Glomerular visceral epithelial cell (primary cell): ENCODE data around the gene LRMDA.

Source experiments
- DNase-seq: peaks from one replicate; pipeline ENCODE4 v3.0.0-alpha.2; 2016; ENCODE audit errors: extremely low spot score

The LRMDA gene

DNA sequence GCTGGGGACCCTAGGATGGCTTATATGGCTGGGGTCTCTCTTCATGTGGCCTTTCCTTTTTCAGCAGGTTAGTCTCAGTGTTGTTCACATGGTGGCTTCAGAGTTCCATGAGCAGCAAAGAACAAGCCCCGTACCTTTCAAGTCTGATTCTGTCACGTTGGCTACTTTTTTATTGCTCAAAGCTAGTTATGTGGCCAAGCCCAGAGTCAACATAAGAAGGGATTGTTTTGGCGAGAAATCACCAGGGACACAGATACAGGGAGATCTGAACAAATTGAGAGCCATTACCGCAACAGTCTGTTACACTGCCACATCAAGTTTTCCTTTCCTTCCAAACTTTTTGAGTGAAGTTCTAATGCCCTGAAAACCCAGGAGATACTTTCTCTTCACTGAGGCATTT is 770.5 kb downstream of the LRMDA start:
- no peak for DNase-seq

DNA sequence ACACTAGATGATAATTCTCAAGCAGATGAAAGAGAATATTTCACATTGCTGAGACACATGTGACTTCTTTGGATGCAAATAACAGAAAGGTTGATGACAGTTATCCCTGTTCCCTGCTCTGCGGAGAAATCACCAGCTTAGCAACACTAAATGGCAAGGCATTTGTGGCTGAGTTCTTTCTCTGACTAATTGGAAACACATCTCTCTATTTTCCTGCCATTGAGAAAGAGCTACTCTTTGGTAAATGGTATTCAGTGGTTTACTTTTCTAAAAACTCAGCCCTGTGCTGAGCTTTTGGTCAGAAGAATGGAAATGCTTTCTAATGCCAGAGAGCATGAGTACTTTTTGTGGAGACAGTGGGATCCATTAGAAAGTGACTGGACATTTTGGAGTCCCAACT is 771.4 kb downstream of the LRMDA start:
- DNase-seq = no peak

DNA sequence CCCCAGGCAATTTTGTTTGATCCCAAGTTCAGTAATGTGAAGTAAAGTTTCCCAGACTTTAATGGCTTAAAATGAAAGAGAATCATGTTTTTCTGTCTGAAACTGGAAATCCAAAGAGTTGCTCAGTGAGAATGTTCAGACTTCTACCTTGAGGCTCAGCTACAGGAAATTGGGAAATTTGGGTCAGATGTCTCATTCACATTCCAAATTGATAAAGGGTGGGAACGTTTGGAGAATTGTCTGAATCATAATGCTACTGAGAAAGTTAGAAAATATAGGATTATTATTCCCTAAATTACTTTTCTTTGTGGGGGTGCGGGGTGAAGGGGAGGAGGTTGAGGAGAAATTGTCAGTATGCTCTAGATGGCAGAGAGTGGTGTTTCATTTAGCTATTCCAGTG is 773.9 kb downstream of the LRMDA start:
- DNase-seq = no peak

DNA sequence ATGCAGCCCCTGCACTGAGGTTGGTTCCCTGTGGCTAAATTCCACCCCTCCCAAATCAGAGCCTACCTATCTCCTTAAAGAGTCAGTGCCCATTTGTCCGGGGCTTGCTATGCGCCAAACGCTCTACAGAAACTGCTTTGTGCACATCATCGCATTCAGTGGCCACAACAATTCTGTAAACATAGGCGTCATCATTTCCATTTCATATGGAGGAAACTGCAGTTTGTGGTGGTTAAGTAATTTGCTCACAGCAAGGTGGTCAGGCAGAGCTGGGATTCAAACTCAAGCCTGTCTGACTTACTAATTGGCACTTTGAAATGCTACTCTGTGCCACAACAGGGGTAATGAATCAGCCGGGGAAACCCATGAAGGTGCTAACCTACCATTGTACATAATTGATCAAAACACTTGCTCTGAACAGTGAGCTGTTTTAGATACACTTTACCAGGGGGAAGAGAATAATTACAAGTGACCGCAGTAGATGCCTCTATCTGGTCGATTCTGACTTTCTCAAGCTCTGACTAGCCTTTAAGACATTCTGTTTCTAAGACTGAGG is 775.5 kb downstream of the LRMDA start:
- no peak for DNase-seq

DNA sequence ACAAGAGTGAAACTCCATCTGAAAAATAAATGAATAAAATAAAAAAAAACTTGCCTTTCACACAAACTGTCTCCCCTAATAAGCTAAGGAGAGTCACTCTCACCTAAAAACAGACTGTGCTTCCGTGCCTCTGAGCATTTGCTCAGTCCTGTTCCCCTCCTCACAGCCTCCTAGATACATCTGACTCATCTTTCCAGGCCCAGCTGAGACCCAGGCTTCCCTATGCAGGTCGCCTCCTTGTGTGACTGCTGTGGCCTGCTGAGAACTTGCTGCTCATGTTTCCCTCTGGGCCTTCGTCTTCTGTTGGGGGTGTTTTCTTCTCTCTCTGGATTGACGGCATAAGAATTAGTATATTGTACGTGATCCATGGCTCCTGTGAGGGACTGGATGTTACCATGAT is 777.7 kb downstream of the LRMDA start:
- DNase-seq = peak; percentile 30

DNA sequence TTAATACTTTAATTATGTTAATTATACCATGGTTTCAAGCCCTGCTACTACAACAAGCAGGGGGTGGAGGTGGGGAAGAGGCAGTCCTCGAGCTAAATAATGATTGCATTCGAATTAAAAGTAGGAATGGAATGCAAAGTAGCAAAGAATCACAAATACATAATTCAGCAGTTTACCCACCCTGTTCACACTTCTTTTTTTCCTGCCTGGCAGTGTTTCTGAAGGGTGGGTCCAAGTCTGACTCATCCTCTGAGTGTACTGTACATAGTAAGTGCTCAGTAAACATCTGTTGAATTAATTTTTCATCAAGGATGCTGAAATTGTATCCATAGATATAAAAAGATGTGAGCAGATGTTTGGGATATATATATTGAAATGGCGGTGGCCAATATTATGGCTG is 778.8 kb downstream of the LRMDA start:
- DNase-seq = no peak

DNA sequence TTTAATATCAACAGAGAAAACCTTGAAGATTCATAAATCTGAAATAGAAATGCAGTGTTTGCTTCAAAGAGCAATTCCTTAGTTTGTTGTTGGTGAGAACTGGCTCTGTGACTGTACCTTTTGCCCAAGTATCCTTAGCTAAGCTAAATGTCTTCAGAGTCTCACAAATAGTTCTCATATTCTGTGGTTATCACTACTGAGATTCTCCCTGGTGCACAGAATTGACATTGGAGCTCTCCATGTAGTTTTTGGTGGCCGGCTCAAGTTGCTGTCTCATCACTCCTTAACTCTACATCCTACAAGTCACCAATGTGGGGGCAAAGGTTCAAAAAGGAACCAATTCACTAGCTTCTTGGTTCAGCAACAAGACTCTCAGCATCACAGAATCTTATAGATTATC is 780.3 kb downstream of the LRMDA start:
- no peak for DNase-seq

DNA sequence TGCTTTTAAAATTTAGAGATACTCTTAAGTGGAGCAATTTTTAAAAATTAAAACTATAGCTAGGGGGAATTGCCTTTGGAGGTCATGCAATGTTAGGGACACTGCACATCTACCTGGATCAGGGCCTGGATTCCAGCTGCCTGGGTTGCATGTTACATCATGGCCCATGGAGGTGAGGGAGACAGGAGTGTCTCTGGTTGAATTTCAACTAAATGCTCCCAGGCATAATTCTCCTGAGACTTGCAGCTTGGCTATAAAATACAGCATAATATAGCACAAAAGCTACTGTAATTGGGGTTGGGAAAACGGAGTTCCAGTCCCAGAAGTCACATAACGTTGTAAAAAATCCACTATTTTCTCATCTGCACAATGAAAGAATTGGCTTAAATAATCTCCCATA is 782.5 kb downstream of the LRMDA start:
- DNase-seq = no peak

DNA sequence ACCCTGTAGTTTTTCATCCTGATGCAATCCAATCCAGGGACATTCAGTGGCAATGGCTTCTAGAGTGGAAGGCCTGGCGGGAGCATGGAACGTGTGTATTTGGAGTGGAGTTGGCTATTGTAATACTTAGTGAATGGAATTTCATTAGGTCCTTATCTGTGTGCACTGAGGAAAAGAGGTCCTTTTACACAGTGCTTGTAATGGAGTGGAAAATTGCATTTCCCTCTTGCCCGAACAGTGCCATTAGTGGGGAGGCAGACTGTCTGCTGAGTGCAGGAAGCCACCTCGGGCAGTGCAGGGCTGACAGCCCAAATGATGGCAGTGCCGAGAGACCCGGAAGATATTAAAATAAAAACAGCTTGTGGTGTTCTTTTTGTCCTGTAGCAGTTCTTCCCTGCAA is 786.6 kb downstream of the LRMDA start:
- DNase-seq = no peak

DNA sequence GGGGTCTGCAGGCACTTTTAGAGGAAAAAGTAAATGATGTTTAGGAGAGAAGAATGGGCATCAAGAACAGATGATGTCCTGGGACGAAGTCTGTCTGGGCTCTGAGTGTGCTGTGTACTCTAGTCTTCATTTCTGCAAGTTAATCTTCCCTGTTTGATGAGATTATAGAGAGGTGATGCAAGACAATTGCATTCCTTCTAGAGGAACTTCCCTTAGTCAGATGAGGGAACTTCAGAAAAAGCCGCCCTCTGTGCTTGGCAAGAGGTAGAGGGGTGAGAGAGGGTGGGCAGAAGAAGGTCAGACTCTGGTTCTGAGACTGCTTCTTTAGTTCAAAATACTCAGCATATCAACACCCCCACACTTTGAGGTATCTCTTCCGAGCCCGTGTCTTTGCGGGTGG is 797.9 kb downstream of the LRMDA start:
- DNase-seq = no peak

DNA sequence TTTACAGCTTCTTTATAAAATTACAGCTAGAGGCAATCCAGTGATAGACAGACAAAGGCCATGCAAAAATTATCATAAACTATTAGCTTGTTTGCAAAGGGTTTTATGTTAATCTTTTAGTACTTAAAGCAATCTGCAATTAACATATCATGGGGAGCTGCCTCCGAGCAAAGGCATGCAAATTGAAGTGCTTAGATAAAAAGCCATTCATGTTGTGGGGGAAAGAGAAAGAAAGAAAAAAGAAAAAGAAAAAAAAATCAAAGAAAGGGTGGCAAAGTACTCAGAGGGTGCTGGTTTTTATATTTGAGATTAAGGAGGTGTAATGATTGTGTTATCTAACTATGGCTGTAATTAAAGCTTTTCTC is 799.5 kb downstream of the LRMDA start:
- DNase-seq = no peak

DNA sequence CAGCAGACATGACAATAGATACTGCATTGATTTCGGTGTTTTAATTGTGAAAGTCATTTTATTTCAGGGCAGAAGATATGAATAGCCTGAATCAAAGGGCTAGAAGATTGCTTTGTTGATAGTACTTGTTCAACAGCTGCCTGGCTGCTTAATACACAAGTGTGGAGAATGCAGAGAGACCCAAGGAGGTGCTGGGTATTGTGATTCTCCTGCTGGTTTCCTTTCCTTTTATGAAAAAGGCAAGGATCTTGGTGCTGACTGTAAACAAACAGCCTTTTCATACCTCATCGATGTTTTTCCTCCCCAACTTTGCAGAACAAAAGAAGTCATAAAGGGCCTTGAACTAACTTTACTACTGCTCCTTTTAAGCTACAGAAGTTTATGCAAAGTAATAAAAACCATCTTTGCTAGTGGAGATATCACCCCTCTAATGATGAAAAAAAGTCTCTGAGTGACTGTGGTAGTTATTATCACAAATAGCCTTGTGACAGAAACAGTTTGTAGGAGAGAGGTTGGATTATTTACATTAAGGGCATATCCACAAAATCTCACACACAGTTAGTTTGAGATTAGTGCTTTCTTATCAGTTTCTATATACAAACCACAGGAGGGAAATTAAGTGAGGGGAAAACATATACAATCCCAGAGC is 800.0 kb downstream of the LRMDA start:
- DNase-seq = no peak

DNA sequence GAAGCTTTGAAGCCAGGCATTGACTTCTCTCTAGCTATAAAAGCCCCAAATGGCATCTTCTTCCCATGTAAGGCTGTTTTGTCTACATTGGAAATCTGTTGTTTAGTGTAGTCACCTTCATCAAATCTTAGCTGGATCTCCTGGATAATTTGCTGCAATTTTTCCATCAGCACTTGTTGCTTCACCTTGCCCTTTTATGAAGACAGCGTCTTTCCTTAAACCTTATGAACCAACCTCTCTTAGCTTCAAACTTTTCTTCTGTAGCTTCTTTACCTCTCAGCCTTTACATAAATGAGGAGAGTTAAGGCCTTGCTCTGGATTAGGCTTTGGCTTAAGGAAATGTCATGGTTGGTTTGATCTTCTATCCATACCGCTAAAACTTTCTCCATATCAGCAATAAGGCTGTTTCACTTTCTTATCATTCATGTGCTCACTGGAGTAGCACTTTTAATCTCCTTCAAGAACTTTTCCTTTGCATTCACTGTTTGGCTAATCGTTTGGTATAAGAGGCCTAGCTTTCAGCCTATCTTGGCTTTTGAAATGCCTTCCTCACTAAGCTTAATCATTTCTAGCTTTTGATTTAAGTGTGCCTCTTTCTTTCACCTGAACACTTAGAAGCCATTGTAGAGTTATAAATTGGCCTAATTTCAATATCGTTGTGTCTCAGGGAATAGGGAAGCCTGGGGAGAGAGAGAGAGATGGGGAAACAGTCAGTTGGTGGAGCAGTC is 803.2 kb downstream of the LRMDA start:
- DNase-seq = no peak

DNA sequence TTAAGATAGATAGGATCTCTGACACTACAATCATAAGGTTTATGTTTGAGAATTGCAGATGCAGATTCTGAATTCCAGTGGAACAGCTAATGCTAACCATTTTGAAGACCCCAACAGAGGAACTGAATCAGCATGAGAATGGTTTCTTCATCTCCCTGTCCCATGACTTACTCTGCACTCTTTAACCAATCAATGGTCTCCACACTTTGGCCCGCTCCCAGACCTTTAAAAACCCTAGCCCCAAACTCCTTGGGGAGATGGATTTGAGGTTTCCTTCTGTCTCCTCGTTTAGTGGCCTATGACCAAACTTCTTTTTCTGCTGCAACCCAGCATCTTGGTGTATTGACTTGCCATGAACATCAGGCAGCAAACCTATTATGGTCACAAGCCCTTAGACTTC is 804.9 kb downstream of the LRMDA start:
- no peak for DNase-seq

DNA sequence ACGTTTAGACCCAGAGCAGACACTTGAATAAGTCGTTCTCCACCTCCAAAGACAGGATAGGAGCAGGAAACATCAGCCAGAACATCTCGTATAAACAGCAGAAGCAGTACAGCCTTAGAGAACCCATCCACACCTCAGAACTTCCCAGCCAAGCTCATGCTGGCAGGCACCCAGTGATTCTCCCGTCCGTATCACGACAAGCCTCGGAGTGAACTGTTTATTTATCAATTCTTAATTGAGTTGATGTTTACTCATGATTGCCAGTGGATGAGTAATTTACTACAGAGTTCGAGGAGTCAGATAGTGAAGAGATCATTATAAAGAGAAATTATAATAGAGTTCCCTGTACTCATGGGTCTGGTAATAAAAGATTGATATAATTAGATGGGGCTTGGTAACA is 811.5 kb downstream of the LRMDA start:
- no peak for DNase-seq

DNA sequence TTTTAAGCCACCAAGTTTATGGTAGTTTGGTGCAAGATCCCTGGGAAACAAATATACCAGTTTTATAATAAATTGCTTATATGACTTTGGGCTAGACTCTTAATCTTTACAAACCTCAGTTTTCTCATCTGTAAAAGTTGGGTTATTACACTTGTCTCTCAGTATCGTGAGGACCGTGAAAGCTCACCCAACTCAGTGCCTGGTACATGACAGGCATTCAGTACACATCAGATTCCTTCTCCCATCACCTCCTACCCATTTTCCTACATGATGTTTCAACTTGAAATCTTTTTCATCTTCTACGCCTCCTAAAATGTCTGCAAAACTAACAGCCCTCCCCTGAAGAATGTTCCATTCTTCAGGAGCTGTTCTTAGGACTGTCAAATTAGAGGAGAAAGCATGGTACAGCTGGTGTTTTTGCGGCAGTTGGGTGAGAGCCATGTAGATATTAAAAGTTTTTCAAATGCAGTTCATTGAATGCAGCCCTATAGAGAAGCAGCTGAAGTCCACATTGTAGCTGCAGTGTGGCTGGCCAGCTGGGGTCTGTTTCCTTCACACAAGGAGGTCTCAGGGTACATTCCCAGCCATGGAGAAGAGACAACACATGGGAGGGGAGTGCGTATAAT is 812.8 kb downstream of the LRMDA start:
- DNase-seq = no peak

DNA sequence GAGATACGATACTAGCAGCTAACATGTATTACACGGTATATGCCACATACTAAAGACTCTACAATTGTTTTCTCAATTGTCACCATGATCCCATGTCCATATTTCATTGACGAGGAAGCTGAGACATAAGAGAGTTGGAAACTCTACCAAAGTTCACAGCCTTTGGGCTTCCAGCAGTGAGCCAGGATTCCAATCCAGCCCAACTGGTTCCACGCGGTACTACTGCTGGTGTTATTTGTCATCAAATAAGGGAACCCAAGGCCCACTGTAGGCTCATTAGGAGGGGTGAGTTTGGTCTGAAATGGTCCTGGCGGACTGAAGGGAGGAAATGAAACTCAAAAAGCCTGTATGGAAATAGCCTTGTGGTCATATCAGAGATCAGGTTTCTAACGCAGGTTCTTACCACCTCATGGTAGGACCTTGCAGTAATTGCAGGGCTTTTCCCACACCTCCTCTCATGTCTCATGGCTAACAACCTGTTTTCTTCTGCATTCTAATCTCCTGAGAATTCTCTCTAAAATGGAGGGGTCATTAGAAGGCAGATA is 814.6 kb downstream of the LRMDA start:
- DNase-seq = no peak

DNA sequence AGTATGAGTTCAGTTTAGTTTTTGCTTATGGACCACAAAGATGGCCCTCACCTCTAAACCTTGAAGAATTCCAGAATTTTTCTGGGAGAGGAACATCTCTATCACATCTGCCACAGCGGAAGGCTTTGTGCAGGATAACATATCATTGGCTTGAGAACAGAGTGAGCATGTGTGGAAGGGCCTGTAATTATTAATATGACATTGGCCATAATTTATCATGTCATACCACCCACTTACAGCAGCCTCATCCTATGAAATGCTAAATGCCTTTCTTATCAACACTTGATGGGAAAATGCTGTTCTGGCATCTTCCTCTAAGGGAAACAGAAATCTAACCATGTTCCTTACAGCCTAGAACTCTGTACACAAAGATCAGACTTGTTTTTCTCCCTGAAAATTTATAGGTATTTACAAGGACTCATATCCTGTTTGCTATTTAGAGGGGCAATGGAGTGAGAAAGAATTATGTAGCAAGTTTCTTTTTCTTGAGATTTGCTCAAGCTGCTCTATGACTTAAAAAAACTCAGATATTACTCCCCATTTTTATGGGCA is 817.3 kb downstream of the LRMDA start:
- no peak for DNase-seq

DNA sequence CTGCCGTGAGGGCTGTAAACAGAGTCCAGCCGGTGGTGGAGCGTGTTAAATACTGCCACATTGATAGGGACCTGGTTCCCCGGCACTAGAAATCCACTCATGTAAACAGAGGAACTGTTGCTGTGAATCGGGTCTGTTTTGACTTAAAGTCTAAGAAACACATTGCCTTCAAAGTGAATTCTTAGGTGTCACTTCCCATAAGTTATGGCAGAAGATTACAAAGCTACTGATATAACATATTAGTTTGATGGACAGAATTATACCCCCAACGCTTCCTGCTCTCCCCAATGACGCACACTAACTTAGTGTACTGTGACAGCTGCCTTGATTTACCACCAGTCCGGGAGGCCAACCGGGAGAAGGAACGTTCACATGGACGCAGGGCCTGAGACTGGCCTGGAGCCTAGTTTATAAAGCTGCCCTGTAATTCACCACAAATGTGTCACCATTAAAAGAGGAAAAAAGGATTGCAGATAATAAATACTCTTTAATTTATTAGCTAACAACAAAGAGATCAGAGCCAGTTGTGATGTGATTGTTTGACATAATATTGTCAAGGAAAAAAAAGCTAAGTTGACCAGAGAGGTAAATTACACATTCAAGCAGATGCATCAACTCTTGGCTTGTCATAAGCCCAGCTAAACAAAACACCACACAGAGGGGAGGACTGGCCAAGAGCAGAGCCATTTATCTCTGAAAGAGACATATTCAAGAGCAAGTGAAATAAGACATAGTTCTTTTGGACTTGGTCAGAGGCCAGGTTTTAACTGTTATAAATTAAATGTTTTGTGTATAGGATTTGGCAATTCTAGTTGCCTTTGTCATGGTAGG is 820.6 kb downstream of the LRMDA start:
- DNase-seq = no peak

DNA sequence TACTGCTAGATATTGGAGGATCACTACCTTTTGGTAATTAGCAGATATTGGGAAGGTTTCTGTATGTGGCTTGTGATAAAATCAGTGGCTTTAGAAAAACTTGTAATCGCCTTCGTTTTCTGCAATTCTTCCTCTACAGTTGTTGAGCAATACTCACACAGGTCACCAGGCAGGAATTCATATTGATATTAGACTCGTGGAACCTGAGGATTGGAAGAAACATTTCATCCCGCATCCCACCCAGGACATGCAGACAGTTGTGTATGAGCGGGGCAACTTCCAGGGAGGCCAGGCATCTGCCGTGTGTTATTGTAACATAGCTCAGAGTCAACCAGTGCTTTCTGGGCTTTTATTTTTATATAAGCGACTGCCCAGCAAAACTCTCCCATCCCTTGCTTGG is 821.3 kb downstream of the LRMDA start:
- DNase-seq = no peak

DNA sequence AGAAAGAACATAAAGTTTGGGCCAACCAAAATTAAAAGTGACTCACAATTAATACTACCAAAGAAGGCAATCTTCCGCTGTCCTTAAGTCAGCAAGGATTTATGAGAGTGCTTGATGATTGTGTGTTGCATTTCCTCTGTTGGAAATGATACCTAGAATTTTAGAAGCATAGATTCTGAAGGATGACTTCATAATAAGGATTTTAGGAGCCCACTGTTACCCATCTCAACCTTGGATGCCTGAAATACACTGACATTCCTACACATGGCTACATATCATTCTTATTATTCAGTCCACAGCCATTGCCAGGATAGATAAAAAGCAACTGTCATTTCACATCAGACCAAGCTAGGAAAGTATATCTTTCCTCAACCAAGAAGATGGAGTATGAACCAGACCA is 823.8 kb downstream of the LRMDA start:
- no peak for DNase-seq

DNA sequence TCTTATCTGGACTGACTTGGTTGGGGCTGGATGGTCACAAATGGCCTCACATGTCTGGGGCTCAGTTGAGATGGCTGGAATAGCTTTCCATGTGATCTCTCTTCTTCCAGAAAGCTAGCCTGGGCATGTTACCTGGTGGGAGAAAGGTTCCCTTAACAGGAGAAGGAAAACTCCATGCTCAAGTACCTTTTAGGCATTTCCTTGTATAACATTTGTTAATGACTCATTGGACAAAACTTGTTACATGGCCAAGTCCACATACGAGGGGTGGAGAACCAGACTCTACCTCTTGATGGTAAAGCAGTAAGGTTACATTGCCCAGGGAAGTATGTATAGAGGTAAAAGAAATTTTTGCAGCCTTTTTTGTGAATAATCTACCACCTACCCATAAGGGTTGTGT is 826.4 kb downstream of the LRMDA start:
- DNase-seq = peak; percentile 44
